Measurements from ENCODE around the gene CLIC1.

DNA sequence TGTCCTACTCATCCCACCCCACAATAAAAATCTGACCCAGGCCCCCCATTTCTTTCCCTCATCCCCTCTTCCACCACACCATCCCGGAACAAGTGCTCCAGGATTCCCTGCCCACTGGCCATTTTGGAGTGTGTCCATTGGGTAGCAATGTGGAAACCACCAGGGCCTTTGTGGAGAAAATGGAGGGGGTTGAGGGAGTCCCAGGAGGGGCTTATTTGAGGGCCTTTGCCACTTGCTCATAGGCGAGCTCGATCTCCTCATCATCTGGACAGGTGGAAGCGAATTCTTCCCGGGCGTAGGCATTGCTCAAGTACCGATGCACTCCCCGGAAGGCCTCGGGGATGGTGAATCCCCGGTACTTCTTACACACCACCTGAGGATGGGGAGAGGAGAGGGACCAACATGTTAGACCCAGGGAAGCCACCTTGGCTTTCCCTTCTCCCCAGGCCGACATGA is 5.7 kb downstream of the CLIC1 start:
- TF ChIP-seq, protein P1, sequence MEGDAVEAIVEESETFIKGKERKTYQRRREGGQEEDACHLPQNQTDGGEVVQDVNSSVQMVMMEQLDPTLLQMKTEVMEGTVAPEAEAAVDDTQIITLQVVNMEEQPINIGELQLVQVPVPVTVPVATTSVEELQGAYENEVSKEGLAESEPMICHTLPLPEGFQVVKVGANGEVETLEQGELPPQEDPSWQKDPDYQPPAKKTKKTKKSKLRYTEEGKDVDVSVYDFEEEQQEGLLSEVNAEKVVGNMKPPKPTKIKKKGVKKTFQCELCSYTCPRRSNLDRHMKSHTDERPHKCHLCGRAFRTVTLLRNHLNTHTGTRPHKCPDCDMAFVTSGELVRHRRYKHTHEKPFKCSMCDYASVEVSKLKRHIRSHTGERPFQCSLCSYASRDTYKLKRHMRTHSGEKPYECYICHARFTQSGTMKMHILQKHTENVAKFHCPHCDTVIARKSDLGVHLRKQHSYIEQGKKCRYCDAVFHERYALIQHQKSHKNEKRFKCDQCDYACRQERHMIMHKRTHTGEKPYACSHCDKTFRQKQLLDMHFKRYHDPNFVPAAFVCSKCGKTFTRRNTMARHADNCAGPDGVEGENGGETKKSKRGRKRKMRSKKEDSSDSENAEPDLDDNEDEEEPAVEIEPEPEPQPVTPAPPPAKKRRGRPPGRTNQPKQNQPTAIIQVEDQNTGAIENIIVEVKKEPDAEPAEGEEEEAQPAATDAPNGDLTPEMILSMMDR (IDR thresholded peaks at IDR 0.05), result no peak
- TF ChIP-seq POLR2A (IDR thresholded peaks at IDR 0.05), result no peak
